Measurements from ENCODE around the gene CDK9.

GRCh38 chr9:127746959-127747569 is 38.8 kb upstream of the CDK9 start:
- TF ChIP-seq CTCF (IDR thresholded peaks at IDR 0.05) (no peak), EP300 (IDR thresholded peaks at IDR 0.05) (no peak), POLR2A (IDR thresholded peaks at IDR 0.05) (no peak)

Measured in tibial nerve (tissue), 4 donors.